HTERT RPE-1 (cell line): Measurements from ENCODE around the gene DFFB.

Experiments
- in situ Hi-C: fragments of 300-500 bp; cut with MboI; formaldehyde crosslinking; loops from 4 replicates; pipeline ENCODE4 v1.14.3; 2020; ENCODE audit warnings: low sequenced_read_pairs

The DFFB gene

GRCh38 chr1:3869751-3870301 lies 12.6 kb downstream of the DFFB start:
- in situ Hi-C loops = no loop called here

DNA sequence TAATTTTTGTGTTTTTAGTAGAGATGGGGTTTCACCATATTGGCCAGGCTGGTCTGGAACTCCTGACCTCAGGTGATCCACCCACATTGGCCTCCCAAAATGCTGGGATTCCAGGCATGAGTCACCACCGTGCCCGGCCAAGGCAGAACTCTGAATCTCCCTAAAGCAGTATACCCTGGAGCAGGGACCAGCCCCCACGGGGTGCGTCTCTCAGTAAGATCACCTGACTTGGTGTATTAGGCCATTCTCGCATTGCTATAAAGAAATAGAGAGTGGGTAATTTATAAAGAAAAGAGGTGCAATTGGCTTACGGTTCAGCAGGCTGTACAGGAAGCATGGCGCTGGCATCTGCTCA lies 14.2 kb downstream of the DFFB start:
- in situ Hi-C loops = no loop called here

DNA sequence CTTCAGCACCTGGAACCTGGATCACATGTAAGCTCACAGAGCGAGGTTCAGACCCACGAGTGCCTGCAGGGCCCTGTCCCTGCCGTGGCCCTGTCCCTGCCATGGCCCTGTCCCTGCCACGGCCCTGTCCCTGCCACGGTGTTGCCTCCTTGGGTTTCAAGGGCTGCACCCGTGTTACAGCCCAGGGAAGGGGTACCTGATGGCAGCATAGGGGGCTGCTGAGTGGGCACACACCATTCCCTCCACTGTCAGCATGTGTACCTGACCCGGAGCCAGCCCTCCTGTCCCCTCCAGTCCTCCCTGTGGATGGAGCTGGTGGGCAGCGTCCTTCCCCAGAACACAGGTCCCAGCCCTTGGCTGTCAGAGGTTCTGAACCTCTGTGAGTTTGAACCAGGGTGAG lies 15.3 kb downstream of the DFFB start:
- in situ Hi-C loops = no loop called here

- in situ Hi-C loops = no loop called here
Observed at GRCh38 chr1:3874736-3875135, 17.5 kb downstream of the DFFB start.

GRCh38 chr1:3876716-3877115 lies 19.4 kb downstream of the DFFB start:
- in situ Hi-C loops = no loop called here

DNA sequence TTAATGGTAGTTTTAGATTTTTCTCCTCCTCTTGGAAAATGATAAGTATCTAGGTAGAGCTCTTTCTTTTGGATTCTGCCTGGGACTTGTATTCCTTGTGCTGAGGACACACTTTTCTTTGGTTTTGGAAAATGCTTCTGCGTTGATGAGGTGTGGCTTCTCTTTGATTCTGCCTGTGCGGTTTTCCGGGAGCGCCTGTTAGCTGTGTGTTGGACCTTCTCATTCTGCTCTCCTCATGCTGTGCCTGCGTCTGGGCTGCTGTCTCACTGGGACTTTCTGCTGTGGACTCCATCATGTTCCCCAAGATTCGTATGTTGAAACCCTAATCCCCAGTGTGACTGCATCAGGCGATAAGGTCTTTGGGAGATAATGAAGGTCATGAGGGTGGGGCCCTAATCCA lies 21.8 kb downstream of the DFFB start:
- in situ Hi-C loops = no loop called here

DNA sequence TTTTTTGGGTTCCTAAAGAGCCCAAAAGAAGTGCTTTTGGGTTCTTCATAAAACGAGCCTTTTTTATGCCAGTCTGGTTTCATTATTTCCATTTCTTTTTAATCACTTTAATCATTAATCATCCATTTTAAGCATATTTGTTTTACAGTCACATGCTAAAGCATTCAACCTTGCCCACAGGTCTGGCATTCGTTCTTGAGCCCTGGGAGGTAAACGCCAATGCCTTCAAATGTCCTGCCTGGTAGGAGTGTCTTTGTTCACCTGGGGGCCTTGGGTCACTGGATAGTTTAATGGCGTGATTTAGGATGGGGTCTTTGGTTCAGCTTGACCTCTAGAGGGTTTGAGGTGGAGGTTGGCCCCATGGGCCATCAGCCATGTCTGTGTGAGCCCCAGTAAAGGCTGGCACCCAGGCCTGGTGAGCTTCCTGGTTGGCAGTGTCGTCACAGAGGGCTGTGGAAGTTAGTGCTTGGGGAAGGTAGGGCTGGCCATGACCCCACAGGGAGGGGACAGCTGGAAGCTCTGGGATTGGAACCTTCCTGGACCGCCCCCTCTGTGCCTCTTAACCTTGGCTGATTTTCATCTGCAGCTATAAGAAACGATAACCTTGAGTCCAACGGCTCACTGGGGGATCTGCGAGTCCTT lies 22.6 kb downstream of the DFFB start:
- in situ Hi-C loops = no loop called here

GRCh38 chr1:3880429-3881192 lies 23.3 kb downstream of the DFFB start:
- in situ Hi-C loops = no loop called here

DNA sequence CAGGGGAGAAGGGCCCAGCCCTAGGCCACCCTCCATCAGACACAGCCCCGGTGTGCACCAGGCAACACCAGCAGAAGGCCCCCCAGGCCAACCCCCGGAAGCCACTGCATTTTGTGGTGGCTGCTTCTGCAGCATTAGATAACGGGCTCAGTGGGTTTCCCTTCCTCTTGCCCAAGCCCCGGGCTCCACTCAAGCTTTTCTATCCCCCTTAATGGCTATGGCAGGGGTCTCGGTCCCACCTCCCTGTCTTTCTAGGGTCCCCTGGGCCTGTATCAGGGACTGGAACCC lies 23.9 kb downstream of the DFFB start:
- in situ Hi-C loops = no loop called here

GRCh38 chr1:3883194-3883925 lies 26.1 kb downstream of the DFFB start:
- in situ Hi-C loops = no loop called here

DNA sequence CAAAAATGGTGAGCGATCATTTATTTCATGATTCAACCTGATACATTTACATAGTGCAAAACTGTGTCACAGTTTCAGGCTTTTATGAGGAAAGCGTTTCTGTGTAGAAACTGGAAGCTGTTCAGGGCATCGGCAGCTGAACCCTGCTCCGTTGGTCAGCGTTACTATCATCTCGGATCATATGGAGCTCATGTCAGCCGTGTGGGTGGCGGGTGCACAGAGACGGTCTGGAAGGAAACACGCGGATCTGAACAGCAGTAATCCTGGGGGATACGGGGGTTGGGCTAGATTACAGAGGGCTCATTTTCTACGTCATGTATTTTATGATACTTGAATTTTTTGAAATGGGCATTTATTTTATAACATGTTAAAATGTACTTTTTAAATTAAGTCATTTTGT lies 27.7 kb downstream of the DFFB start:
- in situ Hi-C loops = no loop called here

DNA sequence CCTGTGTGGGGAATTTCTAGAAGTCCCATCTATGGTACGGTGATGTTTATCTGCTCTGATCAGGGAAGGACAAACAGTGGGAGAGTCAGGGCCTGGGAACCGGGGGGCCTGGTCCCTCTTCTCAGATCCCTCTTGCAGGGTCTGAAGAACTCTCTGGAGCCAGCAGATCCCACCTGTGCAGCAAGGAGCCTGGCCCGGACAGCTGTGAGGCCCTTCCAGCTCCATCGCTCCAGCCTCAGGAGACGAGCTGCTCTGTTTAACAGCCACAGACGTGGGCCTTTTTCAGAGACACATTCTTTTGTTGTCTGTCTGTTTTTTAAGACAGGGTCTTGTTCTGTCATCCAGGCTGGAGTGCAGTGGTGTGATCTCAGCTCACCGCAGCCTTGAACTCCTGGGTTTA lies 28.3 kb downstream of the DFFB start:
- in situ Hi-C loops = no loop called here

GRCh38 chr1:3886106-3886670 lies 28.9 kb downstream of the DFFB start:
- in situ Hi-C loops = no loop called here

DNA sequence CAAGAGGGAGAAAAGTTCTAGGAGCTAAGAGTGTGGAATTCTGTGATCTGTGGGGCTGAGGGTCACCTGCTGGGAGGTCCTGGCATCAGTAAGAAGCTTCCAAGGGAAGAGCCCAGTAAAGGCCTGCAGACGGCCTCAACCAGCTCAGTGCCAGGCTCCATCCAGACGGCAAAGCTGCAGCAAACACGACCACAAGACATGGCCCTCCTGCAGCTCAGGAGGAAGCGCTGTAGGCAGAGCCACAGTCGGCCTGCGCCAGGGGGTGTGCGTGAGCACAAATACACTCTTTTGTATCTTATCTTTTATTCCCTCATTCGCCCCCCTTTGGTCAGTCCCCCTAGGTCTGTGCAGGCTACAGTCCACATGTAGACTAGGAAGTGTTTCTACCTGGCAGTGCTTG lies 29.4 kb downstream of the DFFB start:
- in situ Hi-C loops = no loop called here

DNA sequence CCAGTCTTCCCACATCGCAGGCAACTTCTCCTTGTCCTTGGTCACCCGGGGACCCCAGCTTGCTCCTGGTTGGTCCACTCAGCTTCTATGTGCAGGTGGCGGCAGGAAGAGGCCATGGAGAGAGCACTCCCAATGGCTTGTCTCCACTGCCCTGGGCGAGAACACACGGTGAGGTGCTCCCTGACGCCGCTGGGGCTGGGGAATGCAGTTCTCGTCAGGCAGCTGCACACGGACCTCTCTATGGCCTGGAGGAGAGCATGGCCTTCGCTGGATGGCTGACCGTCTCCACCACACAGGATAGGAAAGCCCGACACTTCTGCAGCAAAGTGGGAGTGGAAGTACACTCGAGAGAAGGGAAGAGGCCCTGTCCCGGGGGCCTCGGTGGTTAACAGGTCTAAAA lies 31.0 kb downstream of the DFFB start:
- in situ Hi-C loops = no loop called here

- in situ Hi-C loops = no loop called here
Observed at GRCh38 chr1:3889936-3890335, 32.7 kb downstream of the DFFB start.

DNA sequence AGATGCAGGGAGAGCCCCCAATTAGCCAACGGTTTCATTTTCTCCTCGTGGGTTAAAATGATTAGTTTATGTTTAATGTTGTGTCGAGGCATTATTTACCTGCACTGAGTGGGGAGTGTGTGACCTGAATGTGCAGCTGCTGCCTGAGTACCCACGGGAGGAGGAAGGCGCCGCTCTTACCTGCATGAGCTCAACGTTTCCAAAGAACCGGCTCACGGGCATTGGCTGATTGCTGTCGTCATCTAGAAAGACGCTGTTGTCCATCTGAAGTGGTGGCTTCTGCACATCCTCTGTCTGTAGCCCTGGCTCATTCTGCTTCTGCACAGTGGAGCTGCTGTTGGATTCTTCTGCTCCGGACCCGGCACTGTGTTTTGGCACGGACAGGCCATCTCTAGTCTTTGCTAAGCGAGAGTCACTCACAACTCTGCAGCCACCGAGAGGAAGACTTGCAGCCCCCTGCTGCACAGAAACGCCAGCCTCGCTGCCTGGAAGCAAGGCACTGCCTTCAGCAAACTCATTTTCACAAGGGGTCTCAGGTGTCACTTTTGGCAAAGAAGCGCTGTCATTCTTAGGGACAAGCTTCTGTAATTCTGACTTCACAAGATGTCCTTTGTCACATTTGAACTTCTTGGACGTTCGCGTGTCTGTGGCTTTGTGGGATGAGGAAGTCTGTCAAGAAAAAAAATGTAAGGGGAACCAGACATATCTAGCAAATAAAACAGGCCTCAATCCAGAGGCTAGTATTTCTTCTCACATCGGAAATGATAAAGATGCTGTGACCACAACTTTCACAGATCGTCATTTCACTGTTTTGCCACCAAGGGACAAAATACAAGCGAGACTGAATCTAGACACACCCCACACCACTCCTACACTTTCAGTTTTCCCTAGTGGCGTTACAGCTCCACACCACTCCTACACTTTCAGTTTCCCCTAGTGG lies 33.4 kb downstream of the DFFB start:
- in situ Hi-C loops = no loop called here

GRCh38 chr1:3891329-3891865 lies 34.1 kb downstream of the DFFB start:
- in situ Hi-C loops = no loop called here

DNA sequence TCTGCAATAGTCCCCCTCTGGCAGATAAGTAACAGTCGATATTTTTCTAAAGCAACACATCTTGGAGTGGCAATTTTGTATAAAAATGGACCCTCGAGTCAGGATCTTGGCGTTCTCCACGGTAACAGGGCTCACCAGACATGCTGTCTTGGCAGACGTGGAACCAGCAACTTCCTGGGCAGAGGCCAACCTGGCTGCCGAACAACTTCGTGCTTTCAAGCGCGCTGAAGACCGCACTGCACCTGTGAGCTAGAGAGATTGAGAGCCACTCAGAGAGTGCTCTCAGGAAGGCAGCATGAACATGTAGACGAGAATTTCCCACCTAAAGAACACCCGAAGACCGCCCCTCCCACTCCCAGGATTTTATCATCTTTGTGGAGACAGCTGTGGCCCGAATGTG lies 35.5 kb downstream of the DFFB start:
- in situ Hi-C loops = no loop called here

DNA sequence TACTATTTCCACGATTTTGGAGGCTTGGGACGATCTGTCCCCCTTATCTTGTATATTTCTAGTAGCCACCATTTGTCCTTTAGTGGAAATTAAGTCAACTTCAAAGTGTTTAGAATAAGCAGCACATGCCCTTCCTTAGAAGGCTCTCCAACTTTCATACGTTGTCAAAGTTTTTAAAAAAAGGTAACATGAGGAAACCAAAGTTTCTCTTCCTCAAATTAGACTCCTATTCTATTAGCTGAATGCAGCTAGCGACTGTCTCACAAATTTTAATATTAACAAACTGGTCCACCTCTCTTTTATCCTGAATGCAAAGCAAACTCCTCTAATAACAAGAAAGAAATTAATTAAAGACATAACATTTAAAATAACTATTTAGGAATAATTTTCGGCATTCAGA lies 35.9 kb downstream of the DFFB start:
- in situ Hi-C loops = no loop called here
